DMS153 treated with DMSO at 0.1 percent for 48 hours (cell line): ENCODE measurements around the gene GPX5.
A peak's percentile ranks its signal among the peaks of the same experiment; 100 is the strongest.
"Not testable (repeated sequence)": the region's sequence is repeated elsewhere in the genome, so short reads cannot be mapped to it uniquely, and the experiment has no call there.

ENCODE experiments used
- DNase-seq: peaks from one replicate; lab custom pipeline; 2025; ENCODE audit not compliant: unreplicated experiment; lab: John Stamatoyannopoulos, UW

GPX5 gene

DNA sequence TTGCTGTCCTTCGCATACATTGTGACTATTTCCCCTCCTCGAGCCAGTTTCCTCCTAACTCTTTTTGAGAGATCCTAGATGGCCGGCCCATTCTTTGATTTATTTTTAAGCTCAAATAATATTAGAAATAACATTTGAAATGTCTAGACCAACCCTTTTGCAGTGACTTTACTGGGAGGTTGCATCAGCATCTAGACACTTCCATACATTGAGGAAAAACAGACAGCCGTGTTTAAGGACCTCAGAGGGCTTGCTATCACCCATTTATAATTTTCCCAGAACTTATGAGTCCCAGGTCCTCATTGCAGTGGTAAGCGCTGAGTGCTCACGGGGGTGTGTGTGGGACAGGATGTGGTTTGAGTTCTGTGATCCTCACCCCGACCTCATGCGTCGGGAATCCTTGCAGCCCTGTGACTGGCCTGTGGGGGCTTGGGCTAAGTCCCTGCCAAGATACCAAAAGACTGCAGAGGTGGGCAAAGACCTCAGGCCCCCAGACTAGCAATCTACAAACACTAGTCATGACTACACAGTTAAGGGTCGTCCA lies at the start of gene GPX5:
GPX5 (plus strand) TSS at position 386 of the 544 bp plus-strand sequence; CDS start at position 519, 133 bp downstream.
- DNase-seq = no peak

DNA sequence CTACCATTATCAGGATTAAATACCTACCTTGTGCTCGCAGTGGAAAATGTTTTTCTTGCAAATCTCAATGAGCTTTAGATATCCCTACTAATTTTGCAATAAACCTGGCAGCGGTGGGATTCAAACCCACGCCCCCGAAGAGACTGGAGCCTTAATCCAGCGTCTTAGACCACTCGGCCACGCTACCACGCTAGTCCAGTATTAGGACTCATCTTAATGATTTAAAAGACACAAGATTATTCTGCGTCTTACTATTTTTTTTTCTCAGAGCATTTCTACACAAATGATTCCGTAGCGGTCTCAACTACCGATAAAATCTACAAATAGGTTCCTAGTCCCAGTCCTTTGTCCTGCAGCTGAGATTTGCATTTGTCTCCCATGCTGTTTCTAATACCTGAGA lies 47.2 kb upstream of the GPX5 start:
- DNase-seq = no peak

- no peak for DNase-seq
Observed at GRCh38 chr6:28480253-28480932, 45.3 kb upstream of the GPX5 start.

GRCh38 chr6:28485482-28485881 lies 40.2 kb upstream of the GPX5 start:
- DNase-seq = no peak

DNA sequence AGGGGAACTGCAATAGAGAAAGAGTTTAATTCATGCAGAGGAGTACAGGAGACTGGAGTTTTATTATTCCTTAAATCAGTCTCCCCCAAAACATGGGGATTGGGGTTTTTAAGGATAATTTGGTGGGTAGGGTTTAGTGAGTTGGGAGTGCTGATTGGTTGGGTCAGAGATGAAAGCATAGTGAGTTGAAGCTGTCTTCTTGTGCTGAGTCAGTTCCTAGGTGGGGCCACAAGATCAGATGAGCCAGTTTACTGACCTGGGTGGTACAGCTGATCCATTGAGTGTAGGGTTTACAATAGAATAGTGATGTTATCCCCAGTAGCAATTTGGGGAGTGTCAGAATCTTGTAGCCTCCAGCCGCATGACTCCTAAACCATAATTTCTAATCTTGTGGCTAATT lies 39.1 kb upstream of the GPX5 start:
- DNase-seq = no peak

DNA sequence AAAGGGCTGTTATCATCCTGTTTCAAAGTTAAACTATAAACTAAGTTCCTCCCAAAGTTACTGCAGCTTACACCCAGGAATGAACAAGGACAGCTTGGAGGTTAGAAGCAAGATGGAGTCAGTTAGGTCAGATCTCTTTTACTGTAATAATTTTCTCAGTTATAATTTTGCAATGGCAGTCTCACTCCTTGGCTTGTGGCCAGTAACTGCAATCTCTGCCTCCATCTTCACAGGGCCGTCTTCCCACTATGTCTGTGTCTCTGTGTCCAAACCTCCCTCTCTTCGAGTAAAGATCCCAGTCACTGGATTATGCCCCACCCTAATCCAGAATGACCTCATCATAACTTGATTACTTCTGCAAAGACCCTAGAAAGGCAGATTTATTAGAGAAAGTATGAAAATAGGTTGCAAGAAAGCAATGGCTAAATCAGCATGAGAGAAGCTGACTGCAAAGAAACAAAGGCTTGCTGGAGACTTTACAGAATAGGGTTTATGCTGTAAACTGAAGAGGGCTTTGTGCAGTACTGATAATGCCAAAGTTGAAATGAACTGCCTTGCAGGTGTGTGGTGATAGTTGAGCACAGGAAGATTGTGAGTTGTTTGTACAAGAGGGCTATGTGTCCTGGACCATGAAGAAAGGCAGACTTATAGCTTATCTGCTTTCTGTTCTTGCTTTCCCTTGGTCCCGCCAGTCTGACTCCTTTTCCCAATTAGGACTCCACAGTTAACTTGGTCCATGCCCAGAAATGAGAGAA lies 38.5 kb upstream of the GPX5 start:
- DNase-seq = no peak

GRCh38 chr6:28488916-28489365 lies 36.7 kb upstream of the GPX5 start:
- DNase-seq = no peak

DNA sequence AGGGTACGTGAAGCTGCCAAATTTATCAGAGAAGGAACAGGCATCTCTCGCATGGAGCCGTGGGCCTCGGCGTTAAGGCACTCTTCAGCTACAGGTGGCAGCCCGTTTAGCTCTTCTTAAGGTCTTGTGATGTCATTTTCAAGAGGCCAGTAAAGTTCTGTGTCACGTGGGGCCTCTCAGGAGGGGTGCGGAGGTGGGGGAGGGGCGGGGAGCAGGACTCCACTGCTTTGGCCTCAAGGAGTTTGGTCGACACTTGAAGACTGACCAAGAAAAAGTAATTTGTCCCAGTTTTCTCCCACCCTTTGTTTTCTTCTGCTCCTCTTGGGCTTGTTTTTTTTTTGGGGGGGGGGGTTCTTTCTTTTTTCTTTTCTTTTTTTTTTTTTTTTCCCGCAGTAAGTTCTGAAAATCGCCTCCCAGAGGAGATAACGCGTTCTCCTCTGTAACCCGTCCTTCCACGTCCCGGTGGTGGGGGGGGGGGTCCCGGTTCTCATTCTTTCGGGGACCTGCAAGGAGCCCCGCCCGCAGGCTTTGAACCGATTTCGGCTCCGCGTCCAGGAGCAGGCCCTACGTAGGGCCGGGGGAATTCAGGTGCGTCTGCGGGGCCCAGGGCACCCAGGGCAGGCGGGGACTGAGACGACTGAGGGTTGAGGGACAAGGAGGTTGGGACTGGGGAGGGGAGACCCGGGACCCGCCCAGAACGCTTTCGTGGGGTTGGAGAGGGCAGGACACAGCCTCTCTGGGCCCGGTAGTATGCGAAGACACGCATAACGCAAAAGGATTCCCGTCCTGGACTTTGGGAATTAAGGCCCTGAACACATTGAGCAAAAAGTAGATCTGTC lies 36.1 kb upstream of the GPX5 start:
- no peak for DNase-seq

DNA sequence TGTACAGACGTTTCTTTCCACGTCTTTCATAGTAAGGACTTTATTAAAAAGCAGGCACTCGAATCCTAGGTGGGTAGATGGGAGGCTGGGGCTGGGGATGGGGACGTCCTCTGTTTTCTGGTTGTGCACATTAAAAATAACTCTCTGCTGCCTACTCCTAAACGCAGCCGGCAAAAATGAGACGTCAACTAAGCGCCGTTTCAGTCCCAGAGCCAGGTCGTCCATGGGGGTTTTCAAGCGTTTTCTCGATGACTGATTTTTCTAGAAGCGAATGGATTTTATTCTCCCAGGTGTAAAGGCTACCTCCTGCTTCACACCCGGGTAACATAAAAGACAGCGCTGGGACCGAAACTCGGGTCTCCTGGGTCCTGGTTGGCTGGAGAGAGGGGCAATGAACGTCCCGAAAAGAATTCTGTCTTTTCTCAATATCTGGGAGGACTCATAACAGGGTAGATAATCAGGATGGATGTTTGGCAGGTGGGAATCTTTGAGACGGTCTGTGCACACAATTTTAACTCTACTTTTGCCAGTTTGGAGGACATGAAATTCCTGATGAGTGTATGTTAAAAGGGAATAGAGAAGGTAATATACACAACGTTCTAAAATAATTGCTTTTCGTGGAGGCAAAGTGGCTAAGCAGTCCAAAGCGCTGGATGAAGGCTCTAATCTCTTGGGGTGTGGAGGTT lies 35.3 kb upstream of the GPX5 start:
- DNase-seq = no peak

- DNase-seq = no peak
Observed at GRCh38 chr6:28491984-28492317, 33.7 kb upstream of the GPX5 start.

DNA sequence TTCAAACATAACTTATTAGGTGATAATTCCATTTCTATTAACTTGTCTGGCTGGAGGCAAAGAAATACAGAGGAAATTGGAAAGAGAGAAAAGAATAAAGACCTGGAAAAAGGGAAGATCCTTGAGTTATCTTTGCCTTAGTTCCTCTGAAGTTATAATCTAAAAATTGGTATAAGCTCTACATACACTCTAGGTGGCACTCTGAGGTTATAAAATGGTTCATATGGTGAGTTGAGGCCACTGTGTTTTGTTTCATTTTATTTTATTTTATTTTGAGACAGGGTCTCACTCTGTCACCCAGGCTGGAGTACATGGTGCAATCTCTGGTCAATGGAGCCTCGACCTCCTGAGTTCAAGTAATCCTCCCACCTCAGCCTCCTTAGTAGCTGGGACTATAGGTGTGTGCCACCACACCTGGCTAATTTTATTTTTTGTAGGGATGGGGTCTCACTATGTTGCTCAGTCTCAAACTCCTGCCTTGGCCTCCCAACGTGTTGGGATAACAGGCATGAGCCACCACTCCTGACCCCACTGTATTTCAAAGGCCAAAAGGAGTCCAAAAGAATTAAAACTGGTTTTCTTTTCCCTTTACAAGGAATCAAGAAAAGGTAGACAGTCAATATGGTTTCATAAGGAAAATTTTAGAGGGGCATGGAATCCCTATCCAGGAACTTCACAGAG lies 29.4 kb upstream of the GPX5 start:
- peak; percentile 9 for DNase-seq

DNA sequence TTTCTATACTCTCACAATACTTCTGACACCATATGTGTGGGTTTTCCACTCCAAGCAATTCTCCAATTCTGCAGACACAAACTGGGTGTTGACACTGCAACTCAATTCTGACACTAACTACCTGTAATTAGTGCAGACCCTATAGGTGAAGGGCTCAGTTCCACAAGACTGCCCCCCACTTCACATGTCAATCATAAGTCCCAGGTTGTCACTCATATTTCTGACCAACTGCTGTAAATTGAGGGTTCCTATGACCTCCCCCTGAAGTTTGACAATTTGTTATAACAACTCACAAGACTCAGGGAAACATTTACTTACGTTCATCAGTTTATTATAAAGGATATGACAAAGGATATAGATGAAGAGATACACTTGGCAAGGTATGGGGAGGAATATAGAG lies 28.4 kb upstream of the GPX5 start:
- DNase-seq = no peak

- no peak for DNase-seq
Observed at GRCh38 chr6:28497893-28498292, 27.8 kb upstream of the GPX5 start.

- DNase-seq = no peak
Observed at GRCh38 chr6:28501259-28501658, 24.4 kb upstream of the GPX5 start.

DNA sequence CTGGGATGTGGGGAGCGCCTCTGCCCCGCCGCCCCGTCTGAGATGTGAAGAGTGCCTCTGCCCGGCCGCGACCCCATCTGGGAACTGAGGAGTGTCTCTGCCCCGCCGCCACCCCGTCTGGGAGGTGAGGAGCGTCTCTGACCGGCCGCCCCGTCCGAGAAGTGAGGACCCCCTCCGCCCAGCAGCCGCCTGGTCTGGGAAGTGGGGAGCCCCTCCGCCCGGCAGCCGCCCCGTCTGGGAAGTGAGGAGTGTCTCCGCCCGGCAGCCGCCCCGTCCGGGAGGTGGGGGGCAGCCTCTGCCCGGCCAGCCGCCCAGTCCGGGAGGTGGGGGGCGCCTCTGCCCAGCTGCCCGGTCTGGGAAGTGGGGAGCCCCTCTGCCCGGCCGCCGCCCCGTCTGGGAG lies 23.5 kb upstream of the GPX5 start:
- DNase-seq = not testable (repeated sequence)

- not testable (repeated sequence) for DNase-seq
Observed at GRCh38 chr6:28502709-28503305, 22.9 kb upstream of the GPX5 start.

DNA sequence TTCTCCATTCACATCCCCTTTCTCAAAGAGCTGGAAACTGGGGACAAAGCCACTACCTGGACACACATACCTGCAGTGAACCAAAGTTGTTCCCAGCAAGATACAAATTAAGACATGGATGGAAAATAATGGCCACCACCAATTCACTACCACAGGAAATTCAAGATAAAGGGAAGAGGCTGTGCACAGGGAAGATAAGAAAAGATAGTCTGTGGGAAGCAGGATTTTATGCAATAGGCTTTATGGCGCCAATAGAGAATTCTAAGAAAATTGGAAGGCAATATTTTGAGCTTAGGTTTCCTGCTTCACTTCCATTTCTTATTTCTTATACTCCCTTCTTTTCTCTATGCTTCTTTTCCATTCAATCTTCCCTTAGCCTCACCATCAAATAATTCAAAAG lies 19.9 kb upstream of the GPX5 start:
- no peak for DNase-seq

DNA sequence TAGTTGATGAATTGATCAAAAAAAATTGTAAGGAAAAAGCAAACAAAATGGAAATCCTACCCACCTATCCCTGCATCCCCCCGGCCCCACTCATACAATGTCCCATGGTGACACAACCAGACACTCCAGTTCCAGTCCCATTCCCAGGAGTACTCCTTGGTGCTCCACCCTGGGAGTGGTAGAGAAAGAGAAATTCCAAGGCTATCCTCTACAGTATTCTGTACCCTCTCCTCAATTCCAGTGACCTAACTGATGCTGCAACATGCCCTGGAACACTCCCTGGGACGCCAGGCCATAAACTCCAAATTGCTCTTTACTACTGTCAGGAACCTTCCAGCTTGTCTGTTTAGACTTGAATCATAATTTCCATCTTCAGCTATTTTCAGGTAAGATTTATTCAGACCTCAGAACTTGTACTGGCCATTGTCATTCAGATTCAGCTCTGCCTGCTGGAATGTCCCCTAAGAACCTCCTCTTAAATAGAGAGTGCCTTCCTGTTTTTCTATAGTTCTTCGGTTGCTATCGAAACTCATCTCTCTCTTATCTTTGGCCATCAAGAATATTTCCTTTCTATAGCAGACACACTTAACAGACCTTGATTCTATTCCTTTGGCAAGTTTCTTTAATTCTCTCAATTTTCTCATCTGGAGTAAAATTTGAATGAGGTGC lies 18.7 kb upstream of the GPX5 start:
- no peak for DNase-seq

DNA sequence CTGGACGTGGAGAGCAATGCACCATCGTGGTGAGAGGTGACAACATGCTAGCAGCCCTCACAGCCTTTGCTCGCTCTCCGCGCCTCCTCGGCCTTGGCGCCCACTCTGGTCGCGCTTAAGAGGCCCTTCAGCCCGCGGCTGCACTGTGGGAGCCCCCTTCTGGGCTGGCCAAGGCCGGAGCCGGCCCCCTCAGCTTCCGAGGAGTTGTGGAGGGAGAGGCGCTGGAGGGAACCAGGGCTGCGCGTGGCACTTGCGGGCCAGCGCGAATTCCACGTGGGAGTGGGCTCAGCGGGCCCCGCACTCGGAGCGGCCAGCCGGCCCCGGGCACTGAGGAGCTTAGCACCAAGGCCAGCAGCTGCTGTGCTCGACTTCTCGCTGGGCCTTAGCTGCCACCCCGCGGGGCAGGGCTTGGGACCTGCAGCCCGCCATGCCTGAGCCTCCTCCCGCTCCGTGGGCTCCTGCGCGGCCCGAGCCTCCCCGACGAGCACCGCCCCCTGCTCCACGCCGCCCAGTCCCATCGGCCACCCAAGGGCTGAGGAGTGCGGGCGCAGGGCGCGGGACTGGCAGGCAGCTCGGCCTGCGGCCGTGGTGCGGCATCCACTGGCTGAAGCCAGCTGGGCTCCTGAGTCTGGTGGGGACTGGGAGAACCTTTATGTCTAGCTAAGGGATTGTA lies 13.9 kb upstream of the GPX5 start:
- no peak for DNase-seq
